Activated CD4-positive, alpha-beta T cell treated with anti-CD3 and anti-CD28 coated beads, Interleukin-2, amount 50 U/mL, for 16 hours (primary cell): ENCODE data around the gene CCSAP.
"Not testable (repeated sequence)": the region's sequence is repeated elsewhere in the genome, so short reads cannot be mapped to it uniquely, and the experiment has no call there.

Experiments used
- DNase-seq: peaks from one replicate; pipeline ENCODE4 v3.0.0-alpha.2; 2020

The CCSAP gene, protein sequence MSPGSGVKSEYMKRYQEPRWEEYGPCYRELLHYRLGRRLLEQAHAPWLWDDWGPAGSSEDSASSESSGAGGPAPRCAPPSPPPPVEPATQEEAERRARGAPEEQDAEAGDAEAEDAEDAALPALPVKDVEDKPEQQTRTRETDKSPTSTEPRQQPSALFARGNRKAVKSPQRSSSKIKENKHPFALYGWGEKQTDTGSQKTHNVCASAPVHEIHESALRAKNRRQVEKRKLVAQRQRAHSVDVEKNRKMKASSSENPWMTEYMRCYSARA

GRCh38 chr1:229342656-229343569, at the start of gene CCSAP:
Gene CCSAP, minus strand, starts transcription at chr1:229343047. Its CDS starts 582 bp downstream, at chr1:229342465.
- DNase-seq, result peak; percentile 34

DNA sequence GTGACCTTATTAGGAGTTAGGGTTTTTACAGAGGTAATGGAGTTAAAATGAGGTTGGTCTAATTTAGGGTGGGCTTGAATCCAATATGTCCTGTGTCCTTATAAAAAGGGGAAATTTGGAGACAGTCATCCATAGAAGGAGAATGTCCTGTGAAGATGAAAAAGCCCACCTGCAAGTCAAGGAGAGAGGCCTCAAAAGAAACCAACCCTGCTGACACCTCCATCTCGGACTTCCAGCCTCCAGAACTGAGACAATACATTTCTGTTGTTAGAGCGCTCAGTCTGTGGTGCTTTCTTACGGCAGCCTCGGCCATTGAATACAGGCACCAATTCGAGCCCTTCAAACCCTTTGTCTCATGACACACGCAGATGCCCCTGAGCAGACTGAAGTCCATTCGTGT, 47.3 kb upstream of the CCSAP start:
- no peak for DNase-seq

DNA sequence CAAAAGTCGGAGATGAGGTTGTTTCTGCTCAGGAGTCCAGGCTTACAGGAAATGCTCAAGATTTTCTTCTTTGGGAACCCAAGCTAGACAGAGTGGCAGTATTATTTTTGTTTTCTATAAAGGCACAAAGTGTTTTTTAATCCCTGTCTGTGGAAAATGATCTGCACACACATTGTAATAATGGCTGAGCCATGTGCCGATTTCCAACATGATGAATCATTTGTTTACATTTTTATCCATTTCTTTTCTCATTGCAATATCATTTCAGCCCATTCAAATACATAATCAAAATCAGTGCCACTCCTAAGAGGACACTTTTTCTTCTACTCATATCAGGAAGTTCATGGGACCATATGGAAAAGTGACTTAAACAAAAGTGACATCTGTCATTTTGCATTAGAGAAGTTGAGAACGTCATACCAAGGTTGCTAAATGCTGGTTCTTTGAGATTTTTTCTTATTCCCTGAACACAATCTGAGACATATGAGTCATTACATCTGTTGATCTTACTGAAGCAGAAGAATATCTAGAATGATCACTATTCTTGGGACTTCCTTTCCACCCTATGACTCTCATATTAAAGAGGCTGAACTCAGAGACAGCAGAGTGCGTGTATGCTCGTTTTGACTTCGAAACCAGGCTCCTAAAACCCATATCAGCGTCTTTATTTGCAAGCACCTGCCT, 46.2 kb upstream of the CCSAP start:
- no peak for DNase-seq

- DNase-seq, result no peak
Measured at GRCh38 chr1:229385853-229386456, 43.1 kb upstream of the CCSAP start.

- no peak for DNase-seq
Measured at GRCh38 chr1:229384822-229385221, 42.0 kb upstream of the CCSAP start.

DNA sequence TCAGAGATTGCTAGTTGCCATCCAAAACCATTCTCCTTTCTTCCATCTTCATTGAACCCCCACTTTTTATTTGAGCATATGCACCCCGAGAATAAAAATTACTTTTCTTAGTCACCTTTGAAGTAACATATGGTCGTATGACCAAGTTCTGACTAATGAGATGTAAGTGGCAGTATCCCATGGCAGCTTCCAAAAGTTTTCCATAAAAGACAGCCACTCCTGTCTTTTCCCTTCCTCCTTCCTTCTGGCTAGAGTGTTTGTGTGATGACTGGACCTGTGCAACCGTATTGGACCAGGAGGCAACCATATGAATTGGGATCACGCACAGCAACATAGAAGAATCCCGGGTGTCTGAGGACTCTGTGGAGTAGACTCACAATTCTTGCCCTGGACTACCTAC, 41.1 kb upstream of the CCSAP start:
- no peak for DNase-seq

GRCh38 chr1:229383188-229383587, 40.3 kb upstream of the CCSAP start:
- no peak for DNase-seq

GRCh38 chr1:229381234-229381633, 38.4 kb upstream of the CCSAP start:
- DNase-seq, result no peak

GRCh38 chr1:229380536-229381160, 37.8 kb upstream of the CCSAP start:
- DNase-seq, result no peak

- DNase-seq, result no peak
Measured at GRCh38 chr1:229379846-229380245, 37.0 kb upstream of the CCSAP start.

GRCh38 chr1:229378586-229379367, 35.9 kb upstream of the CCSAP start:
- no peak for DNase-seq

- not testable (repeated sequence) for DNase-seq
Measured at GRCh38 chr1:229378035-229378434, 35.2 kb upstream of the CCSAP start.

- DNase-seq, result no peak
Measured at GRCh38 chr1:229377429-229377828, 34.6 kb upstream of the CCSAP start.

- no peak for DNase-seq
Measured at GRCh38 chr1:229376521-229376920, 33.7 kb upstream of the CCSAP start.

GRCh38 chr1:229374485-229374884, 31.6 kb upstream of the CCSAP start:
- DNase-seq, result no peak

GRCh38 chr1:229373395-229373794, 30.5 kb upstream of the CCSAP start:
- DNase-seq, result no peak

DNA sequence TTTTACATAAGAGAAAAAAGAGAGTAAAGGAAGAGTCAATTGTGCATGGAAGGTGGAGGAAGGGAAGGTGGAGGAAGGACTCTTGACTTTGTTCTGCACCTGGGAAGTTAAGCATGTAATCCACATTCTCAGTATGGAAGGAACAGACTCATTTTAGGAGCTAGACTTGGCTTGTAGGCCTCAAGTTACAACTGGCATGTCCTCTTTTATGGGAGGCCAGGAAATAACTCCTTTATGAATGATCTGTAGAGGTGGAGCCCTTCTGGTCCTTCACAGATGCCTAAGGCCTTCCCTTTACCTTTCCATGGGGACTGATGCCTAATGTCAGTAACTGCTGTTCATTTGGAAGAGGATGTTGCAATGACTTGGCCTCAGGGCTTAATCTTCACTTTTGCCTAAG, 29.4 kb upstream of the CCSAP start:
- DNase-seq, result no peak

DNA sequence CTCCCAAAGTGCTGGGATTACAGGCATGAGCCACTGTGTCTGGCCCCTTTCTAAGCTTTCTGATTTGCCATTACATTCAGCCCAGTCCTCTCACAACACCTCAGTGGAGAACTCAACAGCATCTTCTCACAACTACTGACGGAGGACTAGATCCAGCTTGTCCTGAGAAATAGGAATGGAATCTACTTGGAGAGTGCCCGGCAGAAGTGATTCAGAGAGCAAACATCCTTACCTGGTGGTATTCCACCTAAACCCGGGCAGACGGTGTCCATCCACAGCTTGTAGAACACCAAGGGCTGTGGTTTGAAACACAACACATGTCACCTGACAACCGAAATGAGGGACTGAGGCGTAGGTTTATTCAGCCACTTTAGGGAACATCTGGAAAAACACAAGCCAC, 28.8 kb upstream of the CCSAP start:
- no peak for DNase-seq

GRCh38 chr1:229370601-229371021, 27.8 kb upstream of the CCSAP start:
- no peak for DNase-seq

- DNase-seq, result no peak
Measured at GRCh38 chr1:229368347-229368746, 25.5 kb upstream of the CCSAP start.

- DNase-seq, result no peak
Measured at GRCh38 chr1:229365569-229365968, 22.7 kb upstream of the CCSAP start.
